ENCODE measurements around the gene H2AZ2.

DNA sequence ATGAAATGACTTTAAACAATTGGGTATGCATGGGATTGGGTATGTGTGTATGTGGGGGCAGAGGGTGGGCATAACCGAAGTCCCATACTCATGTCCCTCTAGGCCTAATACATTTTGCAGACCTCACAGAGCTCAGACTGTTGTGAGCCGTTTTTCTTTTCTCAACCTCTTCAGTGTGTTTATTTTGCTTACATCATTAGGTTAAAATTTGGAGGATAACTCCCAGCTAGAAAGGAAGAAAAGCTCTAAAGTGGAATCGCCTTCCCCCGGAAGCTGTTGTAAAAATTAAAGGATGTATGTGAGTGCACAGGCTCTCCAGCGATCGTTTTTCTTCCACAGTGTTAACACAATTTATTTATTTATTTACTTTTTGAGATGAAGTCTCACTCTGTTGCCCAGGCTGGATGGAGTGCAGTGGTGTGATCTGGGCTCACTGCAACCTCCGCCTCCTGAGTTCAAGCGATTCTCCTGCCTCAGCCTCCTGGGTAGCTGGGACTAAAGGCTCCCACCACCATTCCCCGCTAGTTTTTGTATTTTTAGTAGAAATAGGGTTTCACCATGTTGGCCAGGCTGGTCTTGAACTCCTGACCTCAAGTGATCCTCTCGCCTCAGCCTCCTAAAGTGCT lies 1.5 kb upstream of the H2AZ2 start:
- TF ChIP-seq, protein P1, sequence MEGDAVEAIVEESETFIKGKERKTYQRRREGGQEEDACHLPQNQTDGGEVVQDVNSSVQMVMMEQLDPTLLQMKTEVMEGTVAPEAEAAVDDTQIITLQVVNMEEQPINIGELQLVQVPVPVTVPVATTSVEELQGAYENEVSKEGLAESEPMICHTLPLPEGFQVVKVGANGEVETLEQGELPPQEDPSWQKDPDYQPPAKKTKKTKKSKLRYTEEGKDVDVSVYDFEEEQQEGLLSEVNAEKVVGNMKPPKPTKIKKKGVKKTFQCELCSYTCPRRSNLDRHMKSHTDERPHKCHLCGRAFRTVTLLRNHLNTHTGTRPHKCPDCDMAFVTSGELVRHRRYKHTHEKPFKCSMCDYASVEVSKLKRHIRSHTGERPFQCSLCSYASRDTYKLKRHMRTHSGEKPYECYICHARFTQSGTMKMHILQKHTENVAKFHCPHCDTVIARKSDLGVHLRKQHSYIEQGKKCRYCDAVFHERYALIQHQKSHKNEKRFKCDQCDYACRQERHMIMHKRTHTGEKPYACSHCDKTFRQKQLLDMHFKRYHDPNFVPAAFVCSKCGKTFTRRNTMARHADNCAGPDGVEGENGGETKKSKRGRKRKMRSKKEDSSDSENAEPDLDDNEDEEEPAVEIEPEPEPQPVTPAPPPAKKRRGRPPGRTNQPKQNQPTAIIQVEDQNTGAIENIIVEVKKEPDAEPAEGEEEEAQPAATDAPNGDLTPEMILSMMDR (IDR thresholded peaks at IDR 0.05; ENCODE audit: insufficient read depth, low read depth, low read length), result no peak
- no peak for TF ChIP-seq EZH2 (IDR thresholded peaks at IDR 0.05; ENCODE audit: insufficient read depth, low read length)
